ENCODE data around the gene MANBA. TPM values are rescaled to one million over a fixed set of nuclear protein-coding genes. Genes with fewer than 3 reads are reported as not detected.

The MANBA gene
- total RNA-seq, 4 donors from 2014 or later: 8.9 to 15.5 (median 12.6) TPM

- Histone ChIP-seq H3K36me3 (peaks cover 0 to 54% of the 10 kb centered on the region in 2 donors), H3K9me3 (no peaks in the 10 kb centered on the region), H3K27me3 (no peaks in the 10 kb centered on the region), H3K4me3 (no peak overlapping the region), H3K4me1 (peaks cover 0 to 4% of the 10 kb centered on the region in 2 donors), H3K27ac (no peak overlapping the region)
- TF ChIP-seq, protein P1, sequence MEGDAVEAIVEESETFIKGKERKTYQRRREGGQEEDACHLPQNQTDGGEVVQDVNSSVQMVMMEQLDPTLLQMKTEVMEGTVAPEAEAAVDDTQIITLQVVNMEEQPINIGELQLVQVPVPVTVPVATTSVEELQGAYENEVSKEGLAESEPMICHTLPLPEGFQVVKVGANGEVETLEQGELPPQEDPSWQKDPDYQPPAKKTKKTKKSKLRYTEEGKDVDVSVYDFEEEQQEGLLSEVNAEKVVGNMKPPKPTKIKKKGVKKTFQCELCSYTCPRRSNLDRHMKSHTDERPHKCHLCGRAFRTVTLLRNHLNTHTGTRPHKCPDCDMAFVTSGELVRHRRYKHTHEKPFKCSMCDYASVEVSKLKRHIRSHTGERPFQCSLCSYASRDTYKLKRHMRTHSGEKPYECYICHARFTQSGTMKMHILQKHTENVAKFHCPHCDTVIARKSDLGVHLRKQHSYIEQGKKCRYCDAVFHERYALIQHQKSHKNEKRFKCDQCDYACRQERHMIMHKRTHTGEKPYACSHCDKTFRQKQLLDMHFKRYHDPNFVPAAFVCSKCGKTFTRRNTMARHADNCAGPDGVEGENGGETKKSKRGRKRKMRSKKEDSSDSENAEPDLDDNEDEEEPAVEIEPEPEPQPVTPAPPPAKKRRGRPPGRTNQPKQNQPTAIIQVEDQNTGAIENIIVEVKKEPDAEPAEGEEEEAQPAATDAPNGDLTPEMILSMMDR (IDR thresholded peaks at IDR 0.05 in 4 of 5, conservative IDR thresholded peaks at IDR 0.05 in 1 of 5): no peak
- TF ChIP-seq POLR2A (IDR thresholded peaks at IDR 0.05): no peak
- in situ Hi-C loops (cut with MboI; ENCODE audit: low sequenced_read_pairs in 4 of 4) (loop anchor here in 2 of 4 donors (25.0 kb wide), 1 partner anchor 179 kb away; no protein-coding TSS in a partner anchor), intact Hi-C loops (cut with DNase I; ENCODE audit: low total_unique reads) (loop anchor here (5.0 to 10.0 kb wide), 2 partner anchors 112 to 146 kb away; partner anchors contain the start of genes MANBA and NFKB1)
- DNase-seq: no peak
- no peak for ATAC-seq
Observed at GRCh38 chr4:102616636-102617035, 144.1 kb downstream of the MANBA start.

DNA sequence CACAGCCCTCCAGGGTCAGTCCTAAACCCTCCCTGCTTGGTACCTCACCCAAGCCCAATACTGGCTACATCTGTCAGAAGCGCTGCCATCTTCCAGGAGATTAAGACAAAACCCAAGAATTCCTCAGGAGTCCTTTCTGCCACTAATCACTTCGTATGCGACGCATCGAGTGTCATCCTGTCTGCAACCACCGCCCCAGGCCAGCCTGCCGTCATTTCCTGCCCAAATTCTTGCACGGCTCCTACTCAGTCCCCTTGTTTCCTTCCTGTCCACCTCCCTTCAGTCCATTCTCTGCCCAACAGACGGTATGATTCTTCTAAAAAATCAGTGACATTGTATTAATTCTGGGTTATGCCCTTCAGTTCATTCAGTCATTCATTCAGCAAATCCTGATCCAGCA, 146.0 kb downstream of the MANBA start:
- Histone ChIP-seq H3K9me3 (no peaks in the 10 kb centered on the region), H3K27me3 (no peaks in the 10 kb centered on the region), H3K4me3 (no peak overlapping the region), H3K4me1 (no peaks in the 10 kb centered on the region), H3K27ac (no peak overlapping the region), H3K36me3 (peaks cover 0 to 72% of the 10 kb centered on the region in 2 donors)
- ATAC-seq (no peak), DNase-seq (no peak)
- in situ Hi-C loops (cut with MboI; ENCODE audit: low sequenced_read_pairs in 4 of 4) (loop anchor here in 2 of 4 donors (25.0 kb wide), 1 partner anchor 178 kb away; no protein-coding TSS in a partner anchor), intact Hi-C loops (cut with DNase I; ENCODE audit: low total_unique reads) (loop anchor here (5.0 to 10.0 kb wide), 2 partner anchors 110 to 148 kb away; partner anchors contain the start of genes MANBA and NFKB1)
- TF ChIP-seq, protein P1 (IDR thresholded peaks at IDR 0.05 in 4 of 5, conservative IDR thresholded peaks at IDR 0.05 in 1 of 5): no peak
- TF ChIP-seq POLR2A (IDR thresholded peaks at IDR 0.05): no peak

DNA sequence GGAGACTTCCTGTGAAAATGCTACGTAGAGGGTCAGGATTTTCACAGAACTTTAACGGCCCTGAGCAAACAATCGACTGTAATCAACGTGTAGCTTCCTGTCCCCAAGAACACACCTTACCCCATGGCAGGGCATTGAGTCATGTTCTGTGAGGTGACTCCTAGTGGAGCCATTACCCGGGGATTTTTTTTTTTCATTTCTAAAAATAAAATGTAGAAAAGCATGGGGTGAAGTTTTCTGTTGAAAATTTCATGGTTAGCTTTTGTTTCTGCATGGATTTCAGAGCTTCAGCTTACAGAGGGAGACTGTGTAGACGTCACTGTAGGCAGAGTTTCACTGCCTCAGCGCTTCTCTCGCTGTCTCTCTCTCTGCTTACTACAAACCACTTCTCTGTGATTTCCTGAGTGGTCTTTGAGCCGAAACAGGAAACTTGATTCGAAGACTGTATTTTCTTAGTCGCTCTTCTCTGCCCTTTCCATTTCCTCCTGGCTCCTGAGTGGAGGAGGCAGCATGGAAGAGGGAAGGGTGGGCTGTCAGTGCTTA, 147.9 kb downstream of the MANBA start:
- Histone ChIP-seq H3K27ac (no peak overlapping the region), H3K9me3 (no peaks in the 10 kb centered on the region), H3K4me3 (no peak overlapping the region), H3K27me3 (no peaks in the 10 kb centered on the region), H3K4me1 (no peaks in the 10 kb centered on the region), H3K36me3 (peaks cover 0 to 91% of the 10 kb centered on the region in 2 donors)
- in situ Hi-C loops (cut with MboI; ENCODE audit: low sequenced_read_pairs in 4 of 4): loop anchor here in 2 of 4 donors (25.0 kb wide), 1 partner anchor 176 kb away; no protein-coding TSS in a partner anchor
- ATAC-seq (no peak), DNase-seq (no peak)
- intact Hi-C loops (cut with DNase I; ENCODE audit: low total_unique reads): loop anchor here (10.0 kb wide), 1 partner anchor 108 kb away; the partner anchor contains the start of gene NFKB1
- TF ChIP-seq POLR2A (IDR thresholded peaks at IDR 0.05): no peak
- TF ChIP-seq, protein P1 (IDR thresholded peaks at IDR 0.05 in 4 of 5, conservative IDR thresholded peaks at IDR 0.05 in 1 of 5): no peak

DNA sequence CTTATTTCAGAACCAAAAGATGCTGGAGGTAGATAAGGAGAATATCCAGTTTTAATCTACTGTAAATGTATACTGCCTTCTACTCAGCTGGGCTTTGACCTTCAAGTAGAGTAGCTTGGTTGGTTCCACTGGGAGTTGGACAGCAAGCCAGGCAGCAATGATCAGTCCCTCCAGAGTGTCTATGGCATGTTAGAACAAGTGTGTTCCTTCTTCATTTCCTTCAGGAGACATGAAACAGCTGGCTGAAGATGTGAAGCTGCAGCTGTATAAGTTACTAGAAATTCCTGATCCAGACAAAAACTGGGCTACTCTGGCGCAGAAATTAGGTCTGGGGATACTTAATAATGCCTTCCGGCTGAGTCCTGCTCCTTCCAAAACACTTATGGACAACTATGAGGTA, 148.6 kb downstream of the MANBA start:
- ATAC-seq (no peak), DNase-seq (no peak)
- Histone ChIP-seq H3K27me3 (no peaks in the 10 kb centered on the region), H3K4me3 (no peak overlapping the region), H3K4me1 (no peaks in the 10 kb centered on the region), H3K9me3 (no peaks in the 10 kb centered on the region), H3K36me3 (peaks cover 0 to 95% of the 10 kb centered on the region in 2 donors), H3K27ac (no peak overlapping the region)
- in situ Hi-C loops (cut with MboI; ENCODE audit: low sequenced_read_pairs in 4 of 4) (loop anchor here in 2 of 4 donors (25.0 kb wide), 1 partner anchor 175 kb away; no protein-coding TSS in a partner anchor), intact Hi-C loops (cut with DNase I; ENCODE audit: low total_unique reads) (loop anchor here (10.0 kb wide), 1 partner anchor 107 kb away; the partner anchor contains the start of gene NFKB1)
- TF ChIP-seq, protein P1 (IDR thresholded peaks at IDR 0.05 in 4 of 5, conservative IDR thresholded peaks at IDR 0.05 in 1 of 5): no peak
- no peak for TF ChIP-seq POLR2A (IDR thresholded peaks at IDR 0.05)
